Measurements from ENCODE around the gene DEPDC4.

Gene DEPDC4

GRCh38 chr12:100213016-100213891 is 53.6 kb downstream of the DEPDC4 start:
- no peak for DNase-seq

- no peak for DNase-seq
Observed at GRCh38 chr12:100211698-100212097, 55.2 kb downstream of the DEPDC4 start.

GRCh38 chr12:100208834-100209233 is 58.0 kb downstream of the DEPDC4 start:
- DNase-seq: no peak

GRCh38 chr12:100207311-100207710 is 59.6 kb downstream of the DEPDC4 start:
- no peak for DNase-seq

- no peak for DNase-seq
Observed at GRCh38 chr12:100201604-100202423, 65.1 kb downstream of the DEPDC4 start.

- peak; percentile 93 to 97 for DNase-seq
Observed at GRCh38 chr12:100200463-100201181, 66.3 kb downstream of the DEPDC4 start, which contains the start of gene ACTR6. TSS of gene ACTR6 (plus strand) at chr12:100200815. CDS start at chr12:100200852, 37 bp downstream.

GRCh38 chr12:100199347-100200149 is 67.3 kb downstream of the DEPDC4 start:
- peak; percentile 13 to 24 for DNase-seq

- no peak for DNase-seq
Observed at GRCh38 chr12:100199023-100199346, 67.9 kb downstream of the DEPDC4 start.

GRCh38 chr12:100197486-100197885 is 69.4 kb downstream of the DEPDC4 start:
- DNase-seq: no peak

- no peak for DNase-seq
Observed at GRCh38 chr12:100193085-100193484, 73.8 kb downstream of the DEPDC4 start.
